A673 (cell line): ENCODE data around the gene ADM. TPM values are rescaled to one million over a fixed set of nuclear protein-coding genes. Genes with fewer than 3 reads are reported as not detected.

Source experiments
- BruUV-seq: library from RNA; stranded (reverse); fragments of 400-500 nt; replicated peaks from 2 replicates; lab custom pipeline; 2021; lab: Mats Ljungman, UMichigan
- CTCF ChIA-PET: fragments of 300-600 bp; sonication (Branson Sonifier 250); formaldehyde crosslinking; loops from one replicate; lab custom pipeline; 2022; ENCODE audit warnings: antibody characterized with exemption; lab: Charles Lee
- POLR2A ChIA-PET: fragments of 300-600 bp; sonication (Branson Sonifier 250); formaldehyde crosslinking; loops from one replicate; lab custom pipeline; 2022; ENCODE audit warnings: antibody characterized with exemption; ENCODE audit not compliant: low non-redundant PET; lab: Charles Lee
- DNase-seq: peaks from one replicate; pipeline ENCODE4 v3.0.0-alpha.2; 2015; ENCODE audit warnings: low spot score
- H3K27ac ChIP-seq: fragments of 200-600 bp; sonication (generic); 2 replicates; pipeline ENCODE4 v1.5.1; 2016; ENCODE audit warnings: mixed run types, low read depth, mild to moderate bottlenecking, mixed read lengths, antibody characterized with exemption, low read length; ENCODE audit not compliant: poor library complexity, severe bottlenecking
- H3K27me3 ChIP-seq: fragments of 200-600 bp; sonication (generic); replicated peaks from 2 replicates; pipeline ENCODE4 v1.6.1; 2017; ENCODE audit warnings: mixed run types, low read depth, mild to moderate bottlenecking, mixed read lengths, antibody characterized with exemption, low read length; ENCODE audit not compliant: insufficient read depth, poor library complexity
- H3K36me3 ChIP-seq: fragments of 200-600 bp; sonication (generic); 2 replicates; pipeline ENCODE4 v1.6.1; 2016; ENCODE audit warnings: mixed run types, mild to moderate bottlenecking, mixed read lengths, antibody characterized with exemption, low read length; ENCODE audit not compliant: insufficient read depth, poor library complexity, severe bottlenecking
- H3K4me1 ChIP-seq: fragments of 200-600 bp; sonication (generic); 2 replicates; pipeline ENCODE4 v1.6.1; 2017; ENCODE audit warnings: mixed run types, mild to moderate bottlenecking, mixed read lengths, antibody characterized with exemption, low read length; ENCODE audit not compliant: insufficient read depth, poor library complexity, severe bottlenecking
- H3K4me3 ChIP-seq: fragments of 200-600 bp; sonication (generic); 2 replicates; pipeline ENCODE4 v1.5.1; 2016; ENCODE audit warnings: low read depth, mixed run types, mild to moderate bottlenecking, mixed read lengths, low read length; ENCODE audit not compliant: poor library complexity, severe bottlenecking
- H3K9me3 ChIP-seq: fragments of 200-600 bp; sonication (generic); 2 replicates; pipeline ENCODE4 v1.6.1; 2016; ENCODE audit warnings: mixed run types, low read depth, mild to moderate bottlenecking, mixed read lengths, antibody characterized with exemption, low read length; ENCODE audit not compliant: poor library complexity, severe bottlenecking
- CTCF ChIP-seq: fragments of 300-800, 200-600 bp; sonication (generic); conservative IDR thresholded peaks from 2 replicates; pipeline ENCODE4 v1.5.1; 2017; ENCODE audit warnings: low read depth, mild to moderate bottlenecking, antibody characterized with exemption, low read length, moderate library complexity, mixed read lengths
- EZH2 ChIP-seq: fragments of 200-600 bp; sonication (generic); IDR thresholded peaks from 2 replicates; pipeline ENCODE4 v1.6.1; 2017; ENCODE audit warnings: borderline replicate concordance, low read depth, mild to moderate bottlenecking, mixed read lengths, antibody characterized with exemption, low read length; ENCODE audit not compliant: poor library complexity, severe bottlenecking
- intact Hi-C: fragments of 100-400 bp; cut with micrococcal nuclease; formaldehyde crosslinking; loops from one replicate; pipeline ENCODE4 v1.10.0; 2022; ENCODE audit not compliant: unreplicated experiment
- total RNA-seq: library from RNA; stranded (reverse); gene quantifications from 2 replicates; pipeline ENCODE4 v1.2.3, GENCODE V29; 2021

Gene ADM
- total RNA-seq, 1 experiment from 2014 or later: 3.8 TPM

- Histone ChIP-seq H3K4me1 (no peaks in the 10 kb centered on the region), H3K36me3 (no peaks in the 10 kb centered on the region), H3K27me3 (no peaks in the 10 kb centered on the region), H3K4me3 (no peak overlapping the region), H3K27ac (no peak overlapping the region), H3K9me3 (no peaks in the 10 kb centered on the region)
- ChIA-PET POLR2A (no interaction called here), CTCF (no interaction called here)
- TF ChIP-seq EZH2: no peak
- no peak for TF ChIP-seq CTCF
- intact Hi-C loops: no loop called here
- DNase-seq: no peak
- BruUV-seq: no TSS peak
These were observed 33.4 kb downstream of the ADM start for GRCh38 chr11:10338287-10338686.

- no TSS peak for BruUV-seq
- Histone ChIP-seq H3K4me3 (no peak overlapping the region), H3K36me3 (no peaks in the 10 kb centered on the region), H3K9me3 (no peaks in the 10 kb centered on the region), H3K27me3 (no peaks in the 10 kb centered on the region), H3K4me1 (peaks cover 14% of the 10 kb centered on the region), H3K27ac (no peak overlapping the region)
- CTCF ChIA-PET: no interaction called here
- POLR2A ChIA-PET: no interaction called here
- TF ChIP-seq CTCF (no peak), EZH2 (no peak)
- intact Hi-C loops: no loop called here
- DNase-seq: no peak
These were observed 43.9 kb downstream of the ADM start for GRCh38 chr11:10348650-10349280.

- no TSS peak for BruUV-seq
- TF ChIP-seq CTCF (no peak), EZH2 (no peak)
- ChIA-PET CTCF (interaction anchor here (0.6 kb wide), 1 partner anchor 42 kb away, joined by 3 read pairs; no protein-coding TSS in a partner anchor), POLR2A (no interaction called here)
- no peaks in the 10 kb centered on the region for H3K27me3 ChIP-seq
- no peak overlapping the region for H3K27ac ChIP-seq
- H3K9me3 ChIP-seq: no peaks in the 10 kb centered on the region
- DNase-seq: no peak
- no peak overlapping the region for H3K4me3 ChIP-seq
- H3K36me3 ChIP-seq: no peaks in the 10 kb centered on the region
- H3K4me1 ChIP-seq: peaks cover 14% of the 10 kb centered on the region
- intact Hi-C loops: no loop called here
These were observed 44.4 kb downstream of the ADM start for GRCh38 chr11:10349281-10349665.
